MM.1S (cell line): Measurements from ENCODE around the gene PIK3R5.

ENCODE experiments used
- DNase-seq: peaks from one replicate; pipeline ENCODE4 v3.0.0-alpha.2; 2015
- H2AFZ ChIP-seq: fragments of 300-600 bp; sonication (generic); 2 replicates; pipeline ENCODE4 v1.6.0; 2016; ENCODE audit warnings: antibody characterized with exemption, low read length
- H3F3A ChIP-seq: fragments of 300-600 bp; sonication (generic); 2 replicates; pipeline ENCODE4 v1.6.1; 2016; ENCODE audit warnings: mild to moderate bottlenecking, antibody characterized with exemption, low read length, moderate library complexity, mixed read lengths; ENCODE audit not compliant: insufficient read depth
- H3K27ac ChIP-seq: fragments of 300-600 bp; sonication (generic); 2 replicates; pipeline ENCODE4 v1.5.1; 2016; ENCODE audit warnings: mild to moderate bottlenecking, low read length
- H3K27me3 ChIP-seq: fragments of 300-600 bp; sonication (generic); replicated peaks from 2 replicates; pipeline ENCODE4 v1.6.0; 2016; ENCODE audit warnings: low read length; ENCODE audit not compliant: insufficient read depth
- H3K36me3 ChIP-seq: fragments of 300-600 bp; sonication (generic); replicated peaks from 2 replicates; pipeline ENCODE4 v1.6.1; 2016; ENCODE audit warnings: mild to moderate bottlenecking, low read length, mixed read lengths; ENCODE audit not compliant: insufficient read depth
- H3K4me1 ChIP-seq: fragments of 300-600 bp; sonication (generic); 2 replicates; pipeline ENCODE4 v1.6.1; 2016; ENCODE audit warnings: low read length, mixed read lengths
- H3K4me2 ChIP-seq: fragments of 300-600 bp; sonication (generic); 2 replicates; pipeline ENCODE4 v1.6.0; 2016; ENCODE audit warnings: low read depth, low read length
- H3K4me3 ChIP-seq: fragments of 300-600 bp; sonication (generic); 2 replicates; pipeline ENCODE4 v1.5.1; 2016; ENCODE audit warnings: low read length, mixed read lengths
- H3K79me2 ChIP-seq: fragments of 300-600 bp; sonication (generic); 2 replicates; pipeline ENCODE4 v1.6.1; 2016; ENCODE audit warnings: mixed run types, low read length, mixed read lengths
- H3K9ac ChIP-seq: fragments of 300-600 bp; sonication (generic); 2 replicates; pipeline ENCODE4 v1.6.1; 2016; ENCODE audit warnings: low read length, mixed read lengths
- H3K9me2 ChIP-seq: fragments of 300-600 bp; sonication (generic); replicated peaks from 2 replicates; pipeline ENCODE4 v1.6.1; 2016; ENCODE audit warnings: mild to moderate bottlenecking, low read length, mixed read lengths; ENCODE audit not compliant: insufficient read depth
- H3K9me3 ChIP-seq: fragments of 300-600 bp; sonication (generic); replicated peaks from 2 replicates; pipeline ENCODE4 v1.6.1; 2016; ENCODE audit warnings: mild to moderate bottlenecking, low read length, mixed read lengths; ENCODE audit not compliant: insufficient read depth
- H4K20me1 ChIP-seq: fragments of 300-600 bp; sonication (generic); 2 replicates; pipeline ENCODE4 v1.6.1; 2016; ENCODE audit warnings: mild to moderate bottlenecking, low read length, moderate library complexity, mixed read lengths; ENCODE audit not compliant: insufficient read depth
- EZH2 ChIP-seq: fragments of 300-600 bp; sonication (generic); optimal IDR thresholded peaks from 2 replicates; pipeline ENCODE3; 2017; ENCODE audit warnings: low read depth, mild to moderate bottlenecking, antibody characterized with exemption, low read length, mixed read lengths
- EZH2phosphoT487 ChIP-seq: fragments of 300-600 bp; sonication (generic); IDR thresholded peaks from 2 replicates; pipeline ENCODE4 v1.6.1; 2018; ENCODE audit warnings: antibody characterized with exemption, low read length
- TF ChIP-seq, protein P1 (sequence below): fragments of 300-600 bp; sonication (generic); IDR thresholded peaks from 2 replicates; pipeline ENCODE4 v1.5.1; 2016; ENCODE audit warnings: antibody characterized with exemption, low read length, mixed read lengths

The PIK3R5 gene

DNA sequence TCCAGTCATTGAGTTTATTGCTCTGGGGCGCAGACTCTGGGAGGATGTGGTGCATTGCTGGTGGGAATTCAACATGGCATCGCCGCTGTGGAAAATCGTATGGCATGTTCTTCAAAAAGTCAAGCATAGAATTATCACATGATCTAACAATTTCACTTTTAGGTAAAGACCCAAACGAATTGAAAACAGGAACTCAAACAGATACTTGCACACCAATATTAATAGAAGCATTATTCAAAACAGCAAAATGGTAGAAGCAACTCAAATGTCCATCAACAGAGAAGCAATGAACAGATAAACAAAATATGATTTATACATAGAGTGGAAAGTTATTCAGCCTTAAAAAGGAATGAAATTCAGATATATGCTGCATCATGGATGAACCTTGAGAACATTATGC lies 113.9 kb downstream of the PIK3R5 start:
- TF ChIP-seq EZH2 (no peak), EZH2phosphoT487 (no peak)
- TF ChIP-seq, protein P1, sequence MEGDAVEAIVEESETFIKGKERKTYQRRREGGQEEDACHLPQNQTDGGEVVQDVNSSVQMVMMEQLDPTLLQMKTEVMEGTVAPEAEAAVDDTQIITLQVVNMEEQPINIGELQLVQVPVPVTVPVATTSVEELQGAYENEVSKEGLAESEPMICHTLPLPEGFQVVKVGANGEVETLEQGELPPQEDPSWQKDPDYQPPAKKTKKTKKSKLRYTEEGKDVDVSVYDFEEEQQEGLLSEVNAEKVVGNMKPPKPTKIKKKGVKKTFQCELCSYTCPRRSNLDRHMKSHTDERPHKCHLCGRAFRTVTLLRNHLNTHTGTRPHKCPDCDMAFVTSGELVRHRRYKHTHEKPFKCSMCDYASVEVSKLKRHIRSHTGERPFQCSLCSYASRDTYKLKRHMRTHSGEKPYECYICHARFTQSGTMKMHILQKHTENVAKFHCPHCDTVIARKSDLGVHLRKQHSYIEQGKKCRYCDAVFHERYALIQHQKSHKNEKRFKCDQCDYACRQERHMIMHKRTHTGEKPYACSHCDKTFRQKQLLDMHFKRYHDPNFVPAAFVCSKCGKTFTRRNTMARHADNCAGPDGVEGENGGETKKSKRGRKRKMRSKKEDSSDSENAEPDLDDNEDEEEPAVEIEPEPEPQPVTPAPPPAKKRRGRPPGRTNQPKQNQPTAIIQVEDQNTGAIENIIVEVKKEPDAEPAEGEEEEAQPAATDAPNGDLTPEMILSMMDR = no peak
- H3K9me3 ChIP-seq = no peaks in the 10 kb centered on the region
- H3K9ac ChIP-seq = no peak overlapping the region
- no peak overlapping the region for H3K27ac ChIP-seq
- no peaks in the 10 kb centered on the region for H3K9me2 ChIP-seq
- H3K4me1 ChIP-seq = no peaks in the 10 kb centered on the region
- no peak for DNase-seq
- no peaks in the 10 kb centered on the region for H3K36me3 ChIP-seq
- H2AFZ ChIP-seq = no peak overlapping the region
- H3K4me3 ChIP-seq = no peak overlapping the region
- H3K79me2 ChIP-seq = no peaks in the 10 kb centered on the region
- no peaks in the 10 kb centered on the region for H3F3A ChIP-seq
- no peaks in the 10 kb centered on the region for H4K20me1 ChIP-seq
- no peaks in the 10 kb centered on the region for H3K27me3 ChIP-seq
- no peak overlapping the region for H3K4me2 ChIP-seq

DNA sequence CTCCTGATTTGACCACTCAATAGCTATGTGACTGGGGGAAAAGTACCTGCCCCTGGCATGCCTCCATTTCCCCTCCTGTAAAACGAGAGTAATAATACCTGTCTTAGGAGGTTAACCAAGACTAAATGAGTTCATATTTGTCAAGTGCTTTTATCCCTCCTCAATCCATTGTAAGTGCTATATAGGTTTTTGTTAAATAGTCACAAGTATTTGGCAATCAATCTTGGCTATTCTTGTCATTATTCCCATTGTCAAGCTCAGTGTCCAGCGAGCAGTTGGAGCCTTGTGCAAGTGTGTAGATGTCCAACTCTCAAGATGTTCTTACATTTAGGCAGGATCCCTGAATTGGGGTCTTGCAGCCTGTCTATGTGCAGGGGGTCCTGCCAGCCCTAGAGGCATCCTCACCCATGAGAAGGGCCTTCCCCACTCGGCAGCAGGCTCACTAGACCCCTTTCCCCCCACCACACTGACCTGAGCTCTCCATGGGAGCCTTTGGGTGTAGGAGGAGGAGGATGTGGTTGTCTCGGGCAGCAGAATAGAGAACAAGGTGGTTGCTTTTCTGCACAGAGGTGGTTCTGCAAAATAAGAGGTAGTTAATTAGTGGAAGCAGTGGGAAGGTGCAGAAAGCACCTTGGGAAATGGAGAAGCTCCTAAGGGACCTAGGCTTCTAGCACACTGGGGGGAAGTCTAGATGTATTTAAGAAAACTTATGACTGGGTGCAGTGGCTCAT lies 116.0 kb downstream of the PIK3R5 start:
- DNase-seq = no peak

DNA sequence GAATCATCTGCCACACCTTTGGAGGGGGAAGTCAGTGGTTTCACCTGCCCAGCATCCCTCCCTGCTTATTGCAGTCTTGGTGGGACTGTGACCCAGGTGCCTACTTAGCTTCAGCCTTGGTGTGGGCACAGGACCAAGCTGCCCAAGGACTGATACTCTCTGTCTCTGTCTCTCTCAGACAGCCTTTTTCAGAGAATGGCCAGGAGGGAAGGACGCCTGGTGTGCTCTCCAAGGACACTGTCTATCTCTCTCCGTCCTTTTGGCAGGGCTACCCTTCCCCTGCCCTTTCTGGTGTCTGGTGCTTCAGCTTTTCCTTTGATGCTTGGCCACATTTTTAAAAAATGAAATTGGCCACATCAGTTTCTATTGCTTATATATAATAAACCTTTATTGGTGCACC lies 117.6 kb downstream of the PIK3R5 start:
- no peak overlapping the region for H3K27ac ChIP-seq
- no peak overlapping the region for H3K4me3 ChIP-seq
- no peaks in the 10 kb centered on the region for H3K36me3 ChIP-seq
- H3K27me3 ChIP-seq = no peaks in the 10 kb centered on the region
- no peaks in the 10 kb centered on the region for H4K20me1 ChIP-seq
- H3K9ac ChIP-seq = no peak overlapping the region
- H3K4me1 ChIP-seq = no peaks in the 10 kb centered on the region
- no peaks in the 10 kb centered on the region for H3K9me3 ChIP-seq
- DNase-seq = no peak
- TF ChIP-seq EZH2phosphoT487 = no peak
- no peak for TF ChIP-seq EZH2
- TF ChIP-seq, protein P1 = no peak
- H2AFZ ChIP-seq = no peak overlapping the region
- H3K79me2 ChIP-seq = no peaks in the 10 kb centered on the region
- H3K9me2 ChIP-seq = no peaks in the 10 kb centered on the region
- H3K4me2 ChIP-seq = no peak overlapping the region
- H3F3A ChIP-seq = no peaks in the 10 kb centered on the region

More for the DNA sequence above, 116.0 kb downstream of the PIK3R5 start:
- Histone ChIP-seq H3K9me3 (no peaks in the 10 kb centered on the region), H3K36me3 (no peaks in the 10 kb centered on the region), H4K20me1 (no peaks in the 10 kb centered on the region), H3F3A (no peaks in the 10 kb centered on the region), H3K27ac (no peak overlapping the region), H3K9me2 (no peaks in the 10 kb centered on the region), H3K27me3 (no peaks in the 10 kb centered on the region), H3K4me3 (no peak overlapping the region), H2AFZ (no peak overlapping the region), H3K4me2 (no peak overlapping the region), H3K9ac (no peak overlapping the region), H3K4me1 (no peaks in the 10 kb centered on the region), H3K79me2 (no peaks in the 10 kb centered on the region)
- TF ChIP-seq EZH2phosphoT487 (no peak), EZH2 (no peak)
- TF ChIP-seq, protein P1 = no peak
